GM18519 (cell line): Measurements from ENCODE around the gene SLC25A22.

Source experiments
- ATAC-seq: cut with Tn5 transposase; IDR thresholded peaks from one replicate; pipeline ENCODE4 v1.9.1; 2021; ENCODE audit warnings: mild to moderate bottlenecking, moderate library complexity; ENCODE audit not compliant: unreplicated experiment, low FRiP score

The SLC25A22 gene

GRCh38 chr11:834371-835316, 36.6 kb upstream of the SLC25A22 start:
- no peak for ATAC-seq

- ATAC-seq = no peak
These were observed 35.8 kb upstream of the SLC25A22 start for GRCh38 chr11:833849-834311.

- ATAC-seq = no peak
These were observed 35.2 kb upstream of the SLC25A22 start for GRCh38 chr11:833114-833791.

- ATAC-seq = no peak
These were observed 34.5 kb upstream of the SLC25A22 start, which contains the start of gene CD151 for GRCh38 chr11:832529-833113. CD151 (plus strand) TSS chr11:832952; CDS start chr11:836070, 3,118 bp downstream.

- no peak for ATAC-seq
These were observed 34.0 kb upstream of the SLC25A22 start for GRCh38 chr11:831961-832528.

GRCh38 chr11:831118-831864, 33.2 kb upstream of the SLC25A22 start:
- ATAC-seq = no peak

- ATAC-seq = no peak
These were observed 32.4 kb upstream of the SLC25A22 start for GRCh38 chr11:830295-831117.

GRCh38 chr11:829847-830294, 31.8 kb upstream of the SLC25A22 start:
- no peak for ATAC-seq

GRCh38 chr11:829176-829846, 31.2 kb upstream of the SLC25A22 start:
- no peak for ATAC-seq

GRCh38 chr11:828506-829175, 30.6 kb upstream of the SLC25A22 start:
- no peak for ATAC-seq

- no peak for ATAC-seq
These were observed 29.8 kb upstream of the SLC25A22 start, which contains the start of gene CRACR2B for GRCh38 chr11:827897-828192. CRACR2B (plus strand) TSS chr11:827919; CDS start chr11:828608, 689 bp downstream.

- ATAC-seq = no peak
These were observed 29.2 kb upstream of the SLC25A22 start for GRCh38 chr11:827146-827896.

GRCh38 chr11:826836-827145, 28.7 kb upstream of the SLC25A22 start:
- ATAC-seq = no peak

- no peak for ATAC-seq
These were observed 28.1 kb upstream of the SLC25A22 start for GRCh38 chr11:826227-826621.

GRCh38 chr11:825366-826226, 27.5 kb upstream of the SLC25A22 start:
- ATAC-seq = no peak

- ATAC-seq = no peak
These were observed 26.9 kb upstream of the SLC25A22 start for GRCh38 chr11:824942-825341.
